ENCODE measurements around the gene FDXACB1. TPM values are rescaled to one million over a fixed set of nuclear protein-coding genes. Genes with fewer than 3 reads are reported as not detected.

Gene FDXACB1
- total and polyA plus RNA-seq, 4 donors, result 0.95 to 2.3 (median 1.3) TPM

DNA sequence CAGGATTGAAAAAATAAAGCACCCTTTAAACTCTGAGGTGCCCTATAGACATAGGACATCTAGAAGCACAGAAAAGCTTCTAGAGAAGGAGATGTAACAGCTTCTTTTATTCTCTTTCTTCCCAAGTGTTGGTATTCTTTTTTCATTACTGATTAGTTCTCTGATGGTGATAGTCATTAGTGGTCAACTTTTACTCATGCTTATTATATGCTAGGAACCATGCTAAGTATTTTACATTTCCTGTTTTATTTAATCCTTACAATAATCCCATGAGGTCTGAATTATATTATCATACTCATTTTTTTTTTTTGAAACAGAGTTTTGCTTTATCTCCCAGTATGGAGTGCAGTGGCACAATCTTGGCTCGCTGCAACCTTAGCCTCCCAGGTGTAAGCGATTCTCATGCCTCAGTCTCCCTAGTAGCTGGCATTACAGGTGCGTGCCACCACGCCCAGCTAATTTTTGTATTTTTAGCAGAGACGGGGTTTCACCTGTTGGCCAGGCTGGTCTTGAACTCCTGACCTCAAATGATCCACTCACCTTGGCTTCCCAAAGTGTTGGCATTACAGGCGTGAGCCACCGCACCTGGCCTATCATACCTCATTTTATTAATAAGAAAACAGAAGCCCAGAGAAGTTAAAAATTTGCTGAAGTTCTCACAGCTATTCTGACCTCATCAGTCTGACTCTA lies 42.7 kb upstream of the FDXACB1 start:
- TF ChIP-seq YY1 (IDR thresholded peaks at IDR 0.05), result no peak
- TF ChIP-seq, protein P1, sequence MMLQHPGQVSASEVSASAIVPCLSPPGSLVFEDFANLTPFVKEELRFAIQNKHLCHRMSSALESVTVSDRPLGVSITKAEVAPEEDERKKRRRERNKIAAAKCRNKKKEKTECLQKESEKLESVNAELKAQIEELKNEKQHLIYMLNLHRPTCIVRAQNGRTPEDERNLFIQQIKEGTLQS (IDR thresholded peaks at IDR 0.05), result no peak
- Histone ChIP-seq H3K27ac (ENCODE audit: low read depth in 1 of 2, low read length in 2 of 2) (no peak overlapping the region), H3K9me3 (ENCODE audit: control insufficient read depth in 4 of 4, low read length in 3 of 4) (no peaks in the 10 kb centered on the region), H3K4me1 (ENCODE audit: control insufficient read depth in 4 of 4, insufficient read depth in 4 of 4, low read length in 3 of 4) (peaks cover 0 to 56% (median 40%) of the 10 kb centered on the region in 4 donors), H3K4me3 (ENCODE audit: low read depth in 1 of 3, low read length in 3 of 3) (no peak overlapping the region), H3K36me3 (ENCODE audit: control insufficient read depth in 4 of 4, insufficient read depth in 3 of 4, low read depth in 1 of 4, low read length in 3 of 4) (no peaks in the 10 kb centered on the region), H3K27me3 (ENCODE audit: control insufficient read depth in 4 of 4, insufficient read depth in 4 of 4, low read length in 3 of 4) (no peaks in the 10 kb centered on the region), H3K9ac (ENCODE audit: low read depth in 1 of 2, low read length in 2 of 2) (no peak overlapping the region)
- no peak for DNase-seq (ENCODE audit: low spot score)
- 87% methylated on average over 7 of the region's 7 CpGs for WGBS

DNA sequence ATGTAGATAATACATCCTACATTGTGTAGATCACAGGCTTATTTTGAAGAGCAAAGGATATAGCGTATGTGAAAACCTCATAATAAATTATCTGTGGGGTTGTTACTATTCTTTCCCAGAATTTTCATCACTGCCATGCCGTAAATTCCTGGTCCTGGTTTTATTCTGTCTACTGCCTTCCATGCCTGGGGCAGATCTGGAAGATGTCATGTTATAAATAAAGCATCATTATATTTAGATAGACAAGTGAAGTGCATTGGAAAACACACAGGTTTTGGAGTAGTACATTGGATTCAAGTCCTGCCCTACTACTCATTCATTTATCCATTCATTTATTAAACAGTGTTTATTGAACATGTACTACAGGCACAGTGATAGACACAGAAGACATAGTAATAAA lies 41.9 kb upstream of the FDXACB1 start:
- Histone ChIP-seq H3K4me3 (ENCODE audit: low read depth in 1 of 3, low read length in 3 of 3) (no peak overlapping the region), H3K27ac (ENCODE audit: low read depth in 1 of 2, low read length in 2 of 2) (no peak overlapping the region), H3K4me1 (ENCODE audit: control insufficient read depth in 4 of 4, insufficient read depth in 4 of 4, low read length in 3 of 4) (peaks cover 0 to 48% (median 34%) of the 10 kb centered on the region in 4 donors), H3K9ac (ENCODE audit: low read depth in 1 of 2, low read length in 2 of 2) (no peak overlapping the region), H3K9me3 (ENCODE audit: control insufficient read depth in 4 of 4, low read length in 3 of 4) (no peaks in the 10 kb centered on the region), H3K27me3 (ENCODE audit: control insufficient read depth in 4 of 4, insufficient read depth in 4 of 4, low read length in 3 of 4) (no peaks in the 10 kb centered on the region), H3K36me3 (ENCODE audit: control insufficient read depth in 4 of 4, insufficient read depth in 3 of 4, low read depth in 1 of 4, low read length in 3 of 4) (no peaks in the 10 kb centered on the region)
- 74% methylated on average over 2 of the region's 2 CpGs for WGBS
- DNase-seq (ENCODE audit: low spot score), result no peak
- TF ChIP-seq HNF4A (conservative IDR thresholded peaks at IDR 0.05) (no peak), RXRA (IDR thresholded peaks at IDR 0.05) (no peak), RAD21 (IDR thresholded peaks at IDR 0.05) (no peak), NR2F2 (IDR thresholded peaks at IDR 0.05) (no peak), GABPA (IDR thresholded peaks at IDR 0.05 in 1 of 2, conservative IDR thresholded peaks at IDR 0.05 in 1 of 2) (no peak), FOXA2 (IDR thresholded peaks at IDR 0.05) (no peak), SP1 (IDR thresholded peaks at IDR 0.05) (no peak), HNF4G (IDR thresholded peaks at IDR 0.05) (no peak), EGR1 (IDR thresholded peaks at IDR 0.05; ENCODE audit: low read depth in 2 of 2) (no peak), YY1 (IDR thresholded peaks at IDR 0.05) (no peak), FOXA1 (IDR thresholded peaks at IDR 0.05) (no peak), TAF1 (conservative IDR thresholded peaks at IDR 0.05) (no peak), JUND (IDR thresholded peaks at IDR 0.05) (no peak)
- TF ChIP-seq, protein P2, sequence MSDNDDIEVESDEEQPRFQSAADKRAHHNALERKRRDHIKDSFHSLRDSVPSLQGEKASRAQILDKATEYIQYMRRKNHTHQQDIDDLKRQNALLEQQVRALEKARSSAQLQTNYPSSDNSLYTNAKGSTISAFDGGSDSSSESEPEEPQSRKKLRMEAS (IDR thresholded peaks at IDR 0.05), result no peak
- TF ChIP-seq, protein P3, sequence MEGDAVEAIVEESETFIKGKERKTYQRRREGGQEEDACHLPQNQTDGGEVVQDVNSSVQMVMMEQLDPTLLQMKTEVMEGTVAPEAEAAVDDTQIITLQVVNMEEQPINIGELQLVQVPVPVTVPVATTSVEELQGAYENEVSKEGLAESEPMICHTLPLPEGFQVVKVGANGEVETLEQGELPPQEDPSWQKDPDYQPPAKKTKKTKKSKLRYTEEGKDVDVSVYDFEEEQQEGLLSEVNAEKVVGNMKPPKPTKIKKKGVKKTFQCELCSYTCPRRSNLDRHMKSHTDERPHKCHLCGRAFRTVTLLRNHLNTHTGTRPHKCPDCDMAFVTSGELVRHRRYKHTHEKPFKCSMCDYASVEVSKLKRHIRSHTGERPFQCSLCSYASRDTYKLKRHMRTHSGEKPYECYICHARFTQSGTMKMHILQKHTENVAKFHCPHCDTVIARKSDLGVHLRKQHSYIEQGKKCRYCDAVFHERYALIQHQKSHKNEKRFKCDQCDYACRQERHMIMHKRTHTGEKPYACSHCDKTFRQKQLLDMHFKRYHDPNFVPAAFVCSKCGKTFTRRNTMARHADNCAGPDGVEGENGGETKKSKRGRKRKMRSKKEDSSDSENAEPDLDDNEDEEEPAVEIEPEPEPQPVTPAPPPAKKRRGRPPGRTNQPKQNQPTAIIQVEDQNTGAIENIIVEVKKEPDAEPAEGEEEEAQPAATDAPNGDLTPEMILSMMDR (IDR thresholded peaks at IDR 0.05; ENCODE audit: low read depth, low read length, missing input control), result no peak
- TF ChIP-seq, protein P1 (IDR thresholded peaks at IDR 0.05), result no peak
- TF ChIP-seq, protein P4, sequence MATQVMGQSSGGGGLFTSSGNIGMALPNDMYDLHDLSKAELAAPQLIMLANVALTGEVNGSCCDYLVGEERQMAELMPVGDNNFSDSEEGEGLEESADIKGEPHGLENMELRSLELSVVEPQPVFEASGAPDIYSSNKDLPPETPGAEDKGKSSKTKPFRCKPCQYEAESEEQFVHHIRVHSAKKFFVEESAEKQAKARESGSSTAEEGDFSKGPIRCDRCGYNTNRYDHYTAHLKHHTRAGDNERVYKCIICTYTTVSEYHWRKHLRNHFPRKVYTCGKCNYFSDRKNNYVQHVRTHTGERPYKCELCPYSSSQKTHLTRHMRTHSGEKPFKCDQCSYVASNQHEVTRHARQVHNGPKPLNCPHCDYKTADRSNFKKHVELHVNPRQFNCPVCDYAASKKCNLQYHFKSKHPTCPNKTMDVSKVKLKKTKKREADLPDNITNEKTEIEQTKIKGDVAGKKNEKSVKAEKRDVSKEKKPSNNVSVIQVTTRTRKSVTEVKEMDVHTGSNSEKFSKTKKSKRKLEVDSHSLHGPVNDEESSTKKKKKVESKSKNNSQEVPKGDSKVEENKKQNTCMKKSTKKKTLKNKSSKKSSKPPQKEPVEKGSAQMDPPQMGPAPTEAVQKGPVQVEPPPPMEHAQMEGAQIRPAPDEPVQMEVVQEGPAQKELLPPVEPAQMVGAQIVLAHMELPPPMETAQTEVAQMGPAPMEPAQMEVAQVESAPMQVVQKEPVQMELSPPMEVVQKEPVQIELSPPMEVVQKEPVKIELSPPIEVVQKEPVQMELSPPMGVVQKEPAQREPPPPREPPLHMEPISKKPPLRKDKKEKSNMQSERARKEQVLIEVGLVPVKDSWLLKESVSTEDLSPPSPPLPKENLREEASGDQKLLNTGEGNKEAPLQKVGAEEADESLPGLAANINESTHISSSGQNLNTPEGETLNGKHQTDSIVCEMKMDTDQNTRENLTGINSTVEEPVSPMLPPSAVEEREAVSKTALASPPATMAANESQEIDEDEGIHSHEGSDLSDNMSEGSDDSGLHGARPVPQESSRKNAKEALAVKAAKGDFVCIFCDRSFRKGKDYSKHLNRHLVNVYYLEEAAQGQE (IDR thresholded peaks at IDR 0.05), result no peak
- TF ChIP-seq, protein P5, sequence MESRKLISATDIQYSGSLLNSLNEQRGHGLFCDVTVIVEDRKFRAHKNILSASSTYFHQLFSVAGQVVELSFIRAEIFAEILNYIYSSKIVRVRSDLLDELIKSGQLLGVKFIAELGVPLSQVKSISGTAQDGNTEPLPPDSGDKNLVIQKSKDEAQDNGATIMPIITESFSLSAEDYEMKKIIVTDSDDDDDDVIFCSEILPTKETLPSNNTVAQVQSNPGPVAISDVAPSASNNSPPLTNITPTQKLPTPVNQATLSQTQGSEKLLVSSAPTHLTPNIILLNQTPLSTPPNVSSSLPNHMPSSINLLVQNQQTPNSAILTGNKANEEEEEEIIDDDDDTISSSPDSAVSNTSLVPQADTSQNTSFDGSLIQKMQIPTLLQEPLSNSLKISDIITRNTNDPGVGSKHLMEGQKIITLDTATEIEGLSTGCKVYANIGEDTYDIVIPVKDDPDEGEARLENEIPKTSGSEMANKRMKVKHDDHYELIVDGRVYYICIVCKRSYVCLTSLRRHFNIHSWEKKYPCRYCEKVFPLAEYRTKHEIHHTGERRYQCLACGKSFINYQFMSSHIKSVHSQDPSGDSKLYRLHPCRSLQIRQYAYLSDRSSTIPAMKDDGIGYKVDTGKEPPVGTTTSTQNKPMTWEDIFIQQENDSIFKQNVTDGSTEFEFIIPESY (IDR thresholded peaks at IDR 0.05), result no peak

Data from liver (tissue), 9 donors.